Measurements from ENCODE around the gene MRAS.
"Not testable (repeated sequence)": the region's sequence is repeated elsewhere in the genome, so short reads cannot be mapped to it uniquely, and the experiment has no call there.

The MRAS gene

GRCh38 chr3:138389841-138390581, 41.6 kb downstream of the MRAS start:
- no peak for DNase-seq (ENCODE audit: low read depth, low spot score)

GRCh38 chr3:138390582-138390932, 42.2 kb downstream of the MRAS start:
- DNase-seq (ENCODE audit: low read depth, low spot score): no peak

- no peak for DNase-seq (ENCODE audit: low read depth, low spot score)
Observed at GRCh38 chr3:138394156-138394555, 45.8 kb downstream of the MRAS start.

- no peak for DNase-seq (ENCODE audit: low read depth, low spot score)
Observed at GRCh38 chr3:138394686-138395085, 46.3 kb downstream of the MRAS start.

- no peak for DNase-seq (ENCODE audit: low read depth, low spot score)
Observed at GRCh38 chr3:138395865-138396751, 47.7 kb downstream of the MRAS start.

GRCh38 chr3:138396752-138397410, 48.5 kb downstream of the MRAS start:
- DNase-seq (ENCODE audit: low read depth, low spot score): no peak

GRCh38 chr3:138397983-138398382, 49.6 kb downstream of the MRAS start:
- no peak for DNase-seq (ENCODE audit: low read depth, low spot score)

GRCh38 chr3:138398791-138399575, 50.6 kb downstream of the MRAS start:
- no peak for DNase-seq (ENCODE audit: low read depth, low spot score)

GRCh38 chr3:138399766-138400165, 51.4 kb downstream of the MRAS start:
- DNase-seq (ENCODE audit: low read depth, low spot score): no peak

GRCh38 chr3:138400651-138401070, 52.3 kb downstream of the MRAS start:
- no peak for DNase-seq (ENCODE audit: low read depth, low spot score)

GRCh38 chr3:138401834-138402233, 53.5 kb downstream of the MRAS start:
- no peak for DNase-seq (ENCODE audit: low read depth, low spot score)

- no peak for DNase-seq (ENCODE audit: low read depth, low spot score)
Observed at GRCh38 chr3:138404121-138404520, 55.7 kb downstream of the MRAS start.

GRCh38 chr3:138405001-138405400, 56.6 kb downstream of the MRAS start:
- DNase-seq (ENCODE audit: low read depth, low spot score): no peak

GRCh38 chr3:138405486-138405885, 57.1 kb downstream of the MRAS start:
- DNase-seq (ENCODE audit: low read depth, low spot score): no peak

GRCh38 chr3:138406606-138407005, 58.2 kb downstream of the MRAS start:
- DNase-seq (ENCODE audit: low read depth, low spot score): no peak

GRCh38 chr3:138407236-138407907, 59.0 kb downstream of the MRAS start:
- no peak for DNase-seq (ENCODE audit: low read depth, low spot score)

GRCh38 chr3:138408751-138409570, 60.6 kb downstream of the MRAS start:
- no peak for DNase-seq (ENCODE audit: low read depth, low spot score)

GRCh38 chr3:138412821-138413551, 64.6 kb downstream of the MRAS start:
- DNase-seq (ENCODE audit: low read depth, low spot score): no peak

GRCh38 chr3:138416236-138416635, 67.9 kb downstream of the MRAS start:
- not testable (repeated sequence) for DNase-seq (ENCODE audit: low read depth, low spot score)

All from activated naive CD8-positive, alpha-beta T cell treated with anti-CD3 and anti-CD28 coated beads, Interleukin-2, amount 50 U/mL, for 16 hours (primary cell).